ENCODE data around the gene TUSC2.

GRCh38 chr3:50339485-50340146 is 11.6 kb upstream of the TUSC2 start:
- no peak for TF ChIP-seq YY1 (IDR thresholded peaks at IDR 0.05; ENCODE audit: extremely low read depth, insufficient replicate concordance, low read depth, low read length)
- TF ChIP-seq, protein P1, sequence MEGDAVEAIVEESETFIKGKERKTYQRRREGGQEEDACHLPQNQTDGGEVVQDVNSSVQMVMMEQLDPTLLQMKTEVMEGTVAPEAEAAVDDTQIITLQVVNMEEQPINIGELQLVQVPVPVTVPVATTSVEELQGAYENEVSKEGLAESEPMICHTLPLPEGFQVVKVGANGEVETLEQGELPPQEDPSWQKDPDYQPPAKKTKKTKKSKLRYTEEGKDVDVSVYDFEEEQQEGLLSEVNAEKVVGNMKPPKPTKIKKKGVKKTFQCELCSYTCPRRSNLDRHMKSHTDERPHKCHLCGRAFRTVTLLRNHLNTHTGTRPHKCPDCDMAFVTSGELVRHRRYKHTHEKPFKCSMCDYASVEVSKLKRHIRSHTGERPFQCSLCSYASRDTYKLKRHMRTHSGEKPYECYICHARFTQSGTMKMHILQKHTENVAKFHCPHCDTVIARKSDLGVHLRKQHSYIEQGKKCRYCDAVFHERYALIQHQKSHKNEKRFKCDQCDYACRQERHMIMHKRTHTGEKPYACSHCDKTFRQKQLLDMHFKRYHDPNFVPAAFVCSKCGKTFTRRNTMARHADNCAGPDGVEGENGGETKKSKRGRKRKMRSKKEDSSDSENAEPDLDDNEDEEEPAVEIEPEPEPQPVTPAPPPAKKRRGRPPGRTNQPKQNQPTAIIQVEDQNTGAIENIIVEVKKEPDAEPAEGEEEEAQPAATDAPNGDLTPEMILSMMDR (IDR thresholded peaks at IDR 0.05 in 2 of 3, conservative IDR thresholded peaks at IDR 0.05 in 1 of 3; ENCODE audit: borderline replicate concordance in 1 of 3, insufficient read depth in 1 of 3, low read depth in 2 of 3, low read length in 2 of 3), result no peak
- no peak for TF ChIP-seq POLR2A (IDR thresholded peaks at IDR 0.05; ENCODE audit: borderline replicate concordance, extremely low read depth, insufficient read depth, insufficient read length)
- TF ChIP-seq, protein P2, sequence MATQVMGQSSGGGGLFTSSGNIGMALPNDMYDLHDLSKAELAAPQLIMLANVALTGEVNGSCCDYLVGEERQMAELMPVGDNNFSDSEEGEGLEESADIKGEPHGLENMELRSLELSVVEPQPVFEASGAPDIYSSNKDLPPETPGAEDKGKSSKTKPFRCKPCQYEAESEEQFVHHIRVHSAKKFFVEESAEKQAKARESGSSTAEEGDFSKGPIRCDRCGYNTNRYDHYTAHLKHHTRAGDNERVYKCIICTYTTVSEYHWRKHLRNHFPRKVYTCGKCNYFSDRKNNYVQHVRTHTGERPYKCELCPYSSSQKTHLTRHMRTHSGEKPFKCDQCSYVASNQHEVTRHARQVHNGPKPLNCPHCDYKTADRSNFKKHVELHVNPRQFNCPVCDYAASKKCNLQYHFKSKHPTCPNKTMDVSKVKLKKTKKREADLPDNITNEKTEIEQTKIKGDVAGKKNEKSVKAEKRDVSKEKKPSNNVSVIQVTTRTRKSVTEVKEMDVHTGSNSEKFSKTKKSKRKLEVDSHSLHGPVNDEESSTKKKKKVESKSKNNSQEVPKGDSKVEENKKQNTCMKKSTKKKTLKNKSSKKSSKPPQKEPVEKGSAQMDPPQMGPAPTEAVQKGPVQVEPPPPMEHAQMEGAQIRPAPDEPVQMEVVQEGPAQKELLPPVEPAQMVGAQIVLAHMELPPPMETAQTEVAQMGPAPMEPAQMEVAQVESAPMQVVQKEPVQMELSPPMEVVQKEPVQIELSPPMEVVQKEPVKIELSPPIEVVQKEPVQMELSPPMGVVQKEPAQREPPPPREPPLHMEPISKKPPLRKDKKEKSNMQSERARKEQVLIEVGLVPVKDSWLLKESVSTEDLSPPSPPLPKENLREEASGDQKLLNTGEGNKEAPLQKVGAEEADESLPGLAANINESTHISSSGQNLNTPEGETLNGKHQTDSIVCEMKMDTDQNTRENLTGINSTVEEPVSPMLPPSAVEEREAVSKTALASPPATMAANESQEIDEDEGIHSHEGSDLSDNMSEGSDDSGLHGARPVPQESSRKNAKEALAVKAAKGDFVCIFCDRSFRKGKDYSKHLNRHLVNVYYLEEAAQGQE (IDR thresholded peaks at IDR 0.05; ENCODE audit: low read depth), result no peak
- TF ChIP-seq EZH2phosphoT487 (IDR thresholded peaks at IDR 0.05; ENCODE audit: borderline replicate concordance), result no peak
- TF ChIP-seq MAX (IDR thresholded peaks at IDR 0.05), result no peak
- no peak for TF ChIP-seq POLR2AphosphoS5 (IDR thresholded peaks at IDR 0.05; ENCODE audit: low read depth, low read length)
- TF ChIP-seq EGR1 (IDR thresholded peaks at IDR 0.05; ENCODE audit: low read depth), result no peak
- no peak for TF ChIP-seq TCF7L2 (IDR thresholded peaks at IDR 0.05; ENCODE audit: borderline replicate concordance, extremely low read depth, insufficient read depth, insufficient read length)
- TF ChIP-seq ZFX (IDR thresholded peaks at IDR 0.05), result no peak
- TF ChIP-seq SP1 (IDR thresholded peaks at IDR 0.05; ENCODE audit: low read depth), result no peak
